ENCODE measurements around the gene PIGN.

- TF ChIP-seq SP1 (IDR thresholded peaks at IDR 0.05): no peak
- TF ChIP-seq ARNT (IDR thresholded peaks at IDR 0.05): no peak
- no peak for TF ChIP-seq BHLHE40 (IDR thresholded peaks at IDR 0.05; ENCODE audit: borderline replicate concordance)
- no peak for TF ChIP-seq SUZ12 (IDR thresholded peaks at IDR 0.05)
- TF ChIP-seq PKNOX1 (IDR thresholded peaks at IDR 0.05): no peak
These were observed 115.8 kb downstream of the PIGN start for GRCh38 chr18:62071071-62071470.
